Measurements from ENCODE around the gene ISOC2. TPM values are rescaled to one million over a fixed set of nuclear protein-coding genes. Genes with fewer than 3 reads are reported as not detected.
A peak's percentile ranks its signal among the peaks of the same experiment; 100 is the strongest.

Gene ISOC2
- total and polyA plus RNA-seq, 9 of the 15 experiments (the other 6 are each of a cell fraction or from before 2014, with no cell fraction given) = 1.2 to 229 (median 58.3) TPM

GRCh38 chr19:55503502-55504251, 42.2 kb upstream of the ISOC2 start (continued):
- no peak for TF ChIP-seq NONO (IDR thresholded peaks at IDR 0.05; ENCODE audit: low read depth in 2 of 2, low read length in 1 of 2)
- peak in 1 of 2 experiments; percentile 98; a peak in 2 of 4 replicates for TF ChIP-seq FOXA3 (CRISPR knock-in tag; conservative IDR thresholded peaks at IDR 0.05 in 1 of 2, IDR thresholded peaks at IDR 0.05 in 1 of 2)
- TF ChIP-seq ZZZ3 (IDR thresholded peaks at IDR 0.05) = no peak
- TF ChIP-seq WHSC1 (IDR thresholded peaks at IDR 0.05; ENCODE audit: low read length) = no peak
- no peak for TF ChIP-seq NCOR1 (IDR thresholded peaks at IDR 0.05)
- peak; percentile 33; the same call in 1 of the 2 replicates for TF ChIP-seq TAF7 (tag; IDR thresholded peaks at IDR 0.05)
- TF ChIP-seq CHCHD3 (CRISPR knock-in tag; IDR thresholded peaks at IDR 0.05) = no peak
- no peak for TF ChIP-seq RBM22 (IDR thresholded peaks at IDR 0.05; ENCODE audit: low read depth, low read length, poor library complexity, severe bottlenecking)
- TF ChIP-seq NR2C1 (IDR thresholded peaks at IDR 0.05) = no peak
- 0 out of 2 replicates have a peak, but pooled peaks have one; percentile 15 for TF ChIP-seq NR2C1 (tag; IDR thresholded peaks at IDR 0.05)
- TF ChIP-seq GATAD2A (IDR thresholded peaks at IDR 0.05) = no peak
- no peak for TF ChIP-seq TAF15 (IDR thresholded peaks at IDR 0.05; ENCODE audit: low read depth, low read length)
- no peak for TF ChIP-seq NKRF (IDR thresholded peaks at IDR 0.05; ENCODE audit: borderline replicate concordance)
- TF ChIP-seq DNMT1 (IDR thresholded peaks at IDR 0.05) = no peak
- no peak for TF ChIP-seq SRSF7 (optimal IDR thresholded peaks at IDR 0.05; ENCODE audit: low read depth, low read length)
- peak; percentile 87 for TF ChIP-seq EP400 (IDR thresholded peaks at IDR 0.05)
- TF ChIP-seq MEIS2 (IDR thresholded peaks at IDR 0.05; ENCODE audit: partially characterized antibody) = peak; percentile 81
- peak; percentile 71 for TF ChIP-seq ZNF592 (IDR thresholded peaks at IDR 0.05)
- TF ChIP-seq SFPQ (IDR thresholded peaks at IDR 0.05; ENCODE audit: low read depth, low read length) = no peak
